KMS-11 (cell line): ENCODE data around the gene LMTK2.

Experiments used
- H2AFZ ChIP-seq: fragments of 200-600 bp; sonication (generic); 2 replicates; pipeline ENCODE4 v1.6.1; 2016; ENCODE audit warnings: antibody characterized with exemption, mixed run types, low read depth
- H3K27ac ChIP-seq: fragments of 200-600 bp; sonication (generic); 2 replicates; pipeline ENCODE4 v1.6.1; 2016; ENCODE audit warnings: mild to moderate bottlenecking, mixed run types
- H3K27me3 ChIP-seq: fragments of 200-600 bp; sonication (generic); 2 replicates; pipeline ENCODE4 v1.6.1; 2017; ENCODE audit warnings: mild to moderate bottlenecking, low read depth, mixed run types, moderate library complexity; ENCODE audit not compliant: insufficient read depth
- H3K36me3 ChIP-seq: fragments of 200-600 bp; sonication (generic); 2 replicates; pipeline ENCODE4 v1.6.1; 2017; ENCODE audit warnings: mild to moderate bottlenecking, mixed run types; ENCODE audit not compliant: insufficient read depth
- H3K4me1 ChIP-seq: fragments of 200-600 bp; sonication (generic); 2 replicates; pipeline ENCODE4 v1.6.1; 2016; ENCODE audit warnings: mild to moderate bottlenecking, low read depth, mixed run types; ENCODE audit not compliant: poor library complexity, severe bottlenecking
- H3K4me2 ChIP-seq: fragments of 200-600 bp; sonication (generic); 2 replicates; pipeline ENCODE4 v1.7.0; 2016; ENCODE audit warnings: mild to moderate bottlenecking, mixed run types
- H3K4me3 ChIP-seq: fragments of 200-600 bp; sonication (generic); IDR thresholded peaks from 2 replicates; pipeline ENCODE4 v1.6.1; 2017; ENCODE audit warnings: low read depth, low read length, mixed read lengths; ENCODE audit not compliant: insufficient read depth
- H3K79me2 ChIP-seq: fragments of 200-600 bp; sonication (generic); 2 replicates; pipeline ENCODE4 v1.6.1; 2016; ENCODE audit warnings: low read depth, mixed run types; ENCODE audit not compliant: insufficient read depth
- H3K9ac ChIP-seq: fragments of 200-600 bp; sonication (generic); 2 replicates; pipeline ENCODE4 v1.6.1; 2016; ENCODE audit warnings: mild to moderate bottlenecking, mixed run types
- H4K20me1 ChIP-seq: fragments of 200-600 bp; sonication (generic); 2 replicates; pipeline ENCODE4 v1.6.1; 2016; ENCODE audit warnings: mild to moderate bottlenecking, mixed run types; ENCODE audit not compliant: insufficient read depth
- TF ChIP-seq, protein P1 (sequence below): fragments of 200-600 bp; sonication (generic); conservative IDR thresholded peaks from 2 replicates; pipeline ENCODE4 v1.6.1; 2017; ENCODE audit warnings: low read depth, mild to moderate bottlenecking, antibody characterized with exemption, low read length, moderate library complexity, mixed read lengths

Gene LMTK2

DNA sequence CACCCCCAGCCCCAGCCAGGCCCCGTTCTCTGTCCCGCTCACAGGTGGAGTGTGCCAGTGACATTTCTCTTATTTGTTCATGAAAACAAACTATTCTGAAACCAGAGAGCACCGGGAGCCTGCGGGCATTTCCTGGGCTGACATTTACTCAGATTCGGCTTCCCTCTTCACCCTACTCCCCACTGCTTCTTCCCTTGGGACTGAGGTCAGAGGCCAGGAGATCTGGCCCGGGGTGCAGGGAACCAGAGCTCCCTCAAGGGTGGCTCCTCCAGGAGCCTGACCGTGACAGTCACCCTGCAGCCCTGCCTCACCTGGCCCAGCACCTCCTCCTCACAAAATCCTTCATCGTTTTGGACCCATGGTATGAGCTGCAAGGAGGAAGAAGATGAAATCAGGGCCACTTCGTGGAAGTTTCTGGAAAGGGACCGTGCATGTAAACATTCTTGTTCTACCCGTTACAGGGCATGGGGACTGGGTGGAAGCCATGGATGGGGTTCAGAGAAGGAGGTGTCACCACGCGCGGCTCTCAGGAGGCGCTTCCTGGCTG lies 116.8 kb downstream of the LMTK2 start:
- no peak overlapping the region for H3K4me3 ChIP-seq
- TF ChIP-seq, protein P1, sequence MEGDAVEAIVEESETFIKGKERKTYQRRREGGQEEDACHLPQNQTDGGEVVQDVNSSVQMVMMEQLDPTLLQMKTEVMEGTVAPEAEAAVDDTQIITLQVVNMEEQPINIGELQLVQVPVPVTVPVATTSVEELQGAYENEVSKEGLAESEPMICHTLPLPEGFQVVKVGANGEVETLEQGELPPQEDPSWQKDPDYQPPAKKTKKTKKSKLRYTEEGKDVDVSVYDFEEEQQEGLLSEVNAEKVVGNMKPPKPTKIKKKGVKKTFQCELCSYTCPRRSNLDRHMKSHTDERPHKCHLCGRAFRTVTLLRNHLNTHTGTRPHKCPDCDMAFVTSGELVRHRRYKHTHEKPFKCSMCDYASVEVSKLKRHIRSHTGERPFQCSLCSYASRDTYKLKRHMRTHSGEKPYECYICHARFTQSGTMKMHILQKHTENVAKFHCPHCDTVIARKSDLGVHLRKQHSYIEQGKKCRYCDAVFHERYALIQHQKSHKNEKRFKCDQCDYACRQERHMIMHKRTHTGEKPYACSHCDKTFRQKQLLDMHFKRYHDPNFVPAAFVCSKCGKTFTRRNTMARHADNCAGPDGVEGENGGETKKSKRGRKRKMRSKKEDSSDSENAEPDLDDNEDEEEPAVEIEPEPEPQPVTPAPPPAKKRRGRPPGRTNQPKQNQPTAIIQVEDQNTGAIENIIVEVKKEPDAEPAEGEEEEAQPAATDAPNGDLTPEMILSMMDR, result no peak
- no peaks in the 10 kb centered on the region for H3K27me3 ChIP-seq
- no peak overlapping the region for H2AFZ ChIP-seq
- no peaks in the 10 kb centered on the region for H3K79me2 ChIP-seq
- peaks cover 15% of the 10 kb centered on the region for H3K4me1 ChIP-seq
- H3K9ac ChIP-seq, result no peak overlapping the region
- H3K27ac ChIP-seq, result no peak overlapping the region
- no peaks in the 10 kb centered on the region for H3K36me3 ChIP-seq
- H4K20me1 ChIP-seq, result no peaks in the 10 kb centered on the region
- no peak overlapping the region for H3K4me2 ChIP-seq

DNA sequence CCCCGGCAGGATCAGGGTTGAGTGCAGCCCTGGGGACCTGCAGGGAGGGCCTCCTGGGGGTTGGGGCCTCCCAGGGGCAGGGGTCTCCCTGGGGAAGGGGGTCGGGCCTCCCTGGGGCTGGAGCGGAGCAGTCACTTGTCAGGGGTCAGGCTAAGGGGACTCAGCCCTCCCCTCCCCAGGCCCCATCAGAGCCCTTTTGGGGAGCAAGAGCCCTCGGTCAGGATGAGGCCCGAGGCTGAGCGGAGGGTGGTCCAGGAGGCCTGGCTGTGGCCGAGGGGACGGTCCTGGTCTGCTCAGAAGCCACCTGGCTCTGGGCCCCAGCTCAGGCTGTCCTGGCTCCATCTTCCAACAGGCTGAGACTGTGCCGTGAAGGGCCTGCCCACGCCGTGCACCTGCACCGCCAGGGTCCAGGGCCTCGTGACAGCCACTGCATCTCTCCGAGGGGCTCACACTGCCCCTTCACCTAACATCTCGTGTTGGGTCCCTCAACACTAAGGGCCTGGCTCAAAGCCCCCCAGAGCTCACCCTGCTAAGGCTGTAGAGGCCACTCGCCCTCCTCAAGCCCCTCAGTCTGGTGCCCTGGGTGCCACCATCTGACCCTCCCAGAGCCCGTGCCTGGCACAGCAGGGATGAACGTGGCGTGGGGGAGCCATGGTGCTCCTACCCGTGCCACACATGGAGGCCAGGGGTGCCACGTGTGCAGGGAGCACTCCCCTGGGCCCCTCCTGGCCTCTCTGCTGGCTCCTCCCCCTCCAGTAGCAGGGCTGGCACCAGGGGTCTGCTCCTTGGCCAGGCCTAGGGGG lies 117.4 kb downstream of the LMTK2 start:
- Histone ChIP-seq H3K79me2 (no peaks in the 10 kb centered on the region), H3K4me3 (no peak overlapping the region), H3K9ac (no peak overlapping the region), H3K36me3 (no peaks in the 10 kb centered on the region), H4K20me1 (no peaks in the 10 kb centered on the region), H3K27me3 (no peaks in the 10 kb centered on the region), H2AFZ (no peak overlapping the region), H3K4me2 (no peak overlapping the region), H3K4me1 (peaks cover 9% of the 10 kb centered on the region), H3K27ac (no peak overlapping the region)
- TF ChIP-seq, protein P1, result no peak

DNA sequence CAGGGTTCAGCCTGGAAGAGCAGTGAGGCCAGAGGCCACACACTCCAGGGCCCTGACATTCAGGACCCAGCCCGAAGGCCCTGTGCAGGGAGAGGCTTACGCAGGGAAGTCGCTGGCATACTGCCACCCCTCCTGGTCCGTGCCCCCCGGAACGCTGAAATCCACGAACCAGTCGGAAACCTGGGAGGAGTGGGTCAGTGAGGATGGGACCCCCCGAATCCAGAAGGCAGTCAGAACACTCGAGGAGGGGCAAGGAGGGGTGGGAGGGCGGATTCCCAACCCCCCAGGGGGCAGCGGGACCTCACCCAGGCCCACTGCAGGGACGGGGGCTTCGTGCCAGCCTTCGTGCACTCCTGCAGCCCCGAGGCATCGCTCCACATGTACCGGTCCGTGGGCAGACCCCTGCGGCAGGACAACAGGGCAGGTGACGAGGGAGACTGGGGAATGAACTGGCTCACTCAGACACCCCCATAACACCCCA lies 118.1 kb downstream of the LMTK2 start:
- Histone ChIP-seq H3K79me2 (no peaks in the 10 kb centered on the region), H4K20me1 (no peaks in the 10 kb centered on the region), H3K27ac (no peak overlapping the region), H3K4me2 (no peak overlapping the region), H2AFZ (no peak overlapping the region), H3K4me1 (peaks cover 3% of the 10 kb centered on the region), H3K4me3 (no peak overlapping the region), H3K9ac (no peak overlapping the region), H3K27me3 (no peaks in the 10 kb centered on the region), H3K36me3 (no peaks in the 10 kb centered on the region)
- TF ChIP-seq, protein P1, result no peak

DNA sequence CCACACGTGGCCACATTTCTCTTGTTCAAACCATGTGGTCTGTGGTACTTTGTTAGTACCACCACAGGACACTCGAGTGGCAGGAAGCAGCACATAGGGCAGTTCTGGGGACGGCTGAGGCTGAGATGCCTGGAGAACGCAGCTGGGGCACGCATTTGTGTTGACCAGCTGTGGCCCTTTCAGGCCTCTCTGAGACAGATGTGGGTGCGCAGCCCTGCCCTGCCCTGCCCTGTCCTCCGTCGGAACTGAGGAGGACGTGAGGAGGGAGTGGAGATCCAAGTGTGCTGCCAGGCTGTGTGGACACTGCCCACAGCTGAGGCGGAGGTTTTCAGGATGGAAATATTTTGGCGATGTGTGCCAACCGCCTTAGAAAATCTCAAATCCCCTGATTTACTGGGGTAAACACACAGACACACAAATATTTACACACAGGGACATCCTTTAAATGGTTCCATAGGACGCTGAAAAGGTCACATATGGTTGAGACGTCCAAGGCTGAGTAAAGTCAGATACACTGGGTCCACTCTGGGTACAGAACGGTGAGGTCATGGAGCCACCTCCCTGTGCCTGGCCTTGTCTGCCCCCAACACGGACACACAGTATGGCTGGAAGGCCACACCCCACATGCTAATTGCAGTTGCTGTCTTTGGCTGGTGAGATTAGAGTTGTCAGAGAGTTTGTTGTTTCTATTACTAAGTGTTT lies 119.4 kb downstream of the LMTK2 start:
- TF ChIP-seq, protein P1, result no peak
- no peak overlapping the region for H3K27ac ChIP-seq

More for the DNA sequence above, 119.4 kb downstream of the LMTK2 start:
- Histone ChIP-seq H3K4me2 (no peak overlapping the region), H3K4me3 (no peak overlapping the region), H3K9ac (no peak overlapping the region), H3K27me3 (no peaks in the 10 kb centered on the region), H3K36me3 (no peaks in the 10 kb centered on the region), H2AFZ (no peak overlapping the region), H3K79me2 (no peaks in the 10 kb centered on the region), H3K4me1 (no peaks in the 10 kb centered on the region), H4K20me1 (no peaks in the 10 kb centered on the region)
